ENCODE data around the gene RIMBP2.

The RIMBP2 gene

GRCh38 chr12:130581782-130582181, 134.3 kb downstream of the RIMBP2 start:
- no peak overlapping the region for H3K9ac ChIP-seq
- H3K4me2 ChIP-seq: no peak overlapping the region
- no peak overlapping the region for H3K27ac ChIP-seq
- H2AFZ ChIP-seq (ENCODE audit: low read depth): no peak overlapping the region
- H3K36me3 ChIP-seq (ENCODE audit: insufficient read depth): no peaks in the 10 kb centered on the region
- no peak for TF ChIP-seq CTCF (conservative IDR thresholded peaks at IDR 0.05; ENCODE audit: low read depth, low read length)
- H3K4me3 ChIP-seq (IDR thresholded peaks at IDR 0.05; ENCODE audit: insufficient read depth, low read depth, low read length): no peak overlapping the region
- H3K4me1 ChIP-seq (ENCODE audit: low read depth, poor library complexity, severe bottlenecking): no peaks in the 10 kb centered on the region
- H3K27me3 ChIP-seq (ENCODE audit: insufficient read depth, low read depth): no peaks in the 10 kb centered on the region
- H4K20me1 ChIP-seq (ENCODE audit: insufficient read depth): no peaks in the 10 kb centered on the region
- H3K79me2 ChIP-seq (ENCODE audit: insufficient read depth, low read depth): no peaks in the 10 kb centered on the region

- Histone ChIP-seq H2AFZ (ENCODE audit: low read depth) (no peak overlapping the region), H3K27ac (no peak overlapping the region), H3K4me2 (no peak overlapping the region), H3K4me1 (ENCODE audit: low read depth, poor library complexity, severe bottlenecking) (no peaks in the 10 kb centered on the region), H3K4me3 (IDR thresholded peaks at IDR 0.05; ENCODE audit: insufficient read depth, low read depth, low read length) (no peak overlapping the region), H4K20me1 (ENCODE audit: insufficient read depth) (no peaks in the 10 kb centered on the region), H3K79me2 (ENCODE audit: insufficient read depth, low read depth) (no peaks in the 10 kb centered on the region), H3K27me3 (ENCODE audit: insufficient read depth, low read depth) (no peaks in the 10 kb centered on the region), H3K36me3 (ENCODE audit: insufficient read depth) (no peaks in the 10 kb centered on the region), H3K9ac (no peak overlapping the region)
- TF ChIP-seq CTCF (conservative IDR thresholded peaks at IDR 0.05; ENCODE audit: low read depth, low read length): no peak
These were observed 136.9 kb downstream of the RIMBP2 start for GRCh38 chr12:130579231-130579630.

- Histone ChIP-seq H2AFZ (ENCODE audit: low read depth) (no peak overlapping the region), H3K27me3 (ENCODE audit: insufficient read depth, low read depth) (no peaks in the 10 kb centered on the region), H3K27ac (no peak overlapping the region), H3K9ac (no peak overlapping the region), H4K20me1 (ENCODE audit: insufficient read depth) (no peaks in the 10 kb centered on the region), H3K36me3 (ENCODE audit: insufficient read depth) (no peaks in the 10 kb centered on the region), H3K79me2 (ENCODE audit: insufficient read depth, low read depth) (no peaks in the 10 kb centered on the region), H3K4me2 (no peak overlapping the region), H3K4me1 (ENCODE audit: low read depth, poor library complexity, severe bottlenecking) (no peaks in the 10 kb centered on the region), H3K4me3 (IDR thresholded peaks at IDR 0.05; ENCODE audit: insufficient read depth, low read depth, low read length) (no peak overlapping the region)
- no peak for TF ChIP-seq CTCF (conservative IDR thresholded peaks at IDR 0.05; ENCODE audit: low read depth, low read length)
These were observed 138.7 kb downstream of the RIMBP2 start for GRCh38 chr12:130577351-130577750.

GRCh38 chr12:130576371-130576816, 139.7 kb downstream of the RIMBP2 start:
- no peak for TF ChIP-seq CTCF (conservative IDR thresholded peaks at IDR 0.05; ENCODE audit: low read depth, low read length)
- H3K4me1 ChIP-seq (ENCODE audit: low read depth, poor library complexity, severe bottlenecking): no peaks in the 10 kb centered on the region
- H3K36me3 ChIP-seq (ENCODE audit: insufficient read depth): no peaks in the 10 kb centered on the region
- H3K27ac ChIP-seq: no peak overlapping the region
- no peaks in the 10 kb centered on the region for H3K27me3 ChIP-seq (ENCODE audit: insufficient read depth, low read depth)
- H3K4me3 ChIP-seq (IDR thresholded peaks at IDR 0.05; ENCODE audit: insufficient read depth, low read depth, low read length): no peak overlapping the region
- H3K4me2 ChIP-seq: no peak overlapping the region
- H3K9ac ChIP-seq: no peak overlapping the region
- H4K20me1 ChIP-seq (ENCODE audit: insufficient read depth): no peaks in the 10 kb centered on the region
- no peak overlapping the region for H2AFZ ChIP-seq (ENCODE audit: low read depth)
- H3K79me2 ChIP-seq (ENCODE audit: insufficient read depth, low read depth): no peaks in the 10 kb centered on the region
